Aorta (tissue), 5 donors: ENCODE data around the gene TWIST2. TPM values are rescaled to one million over a fixed set of nuclear protein-coding genes. Genes with fewer than 3 reads are reported as not detected.

Experiments
- ATAC-seq: fragments of 200-7000 bp; cut with Tn5 transposase; one replicate; pipeline ENCODE4 v1.9.1; 2022; ENCODE audit warnings: moderate library complexity; ENCODE audit not compliant: low FRiP score
- DNase-seq, 2 donors: peaks; one replicate each; pipeline ENCODE4 v3.0.0-alpha.2; 2020
- H3K27ac ChIP-seq, 2 donors: one replicate each; pipeline ENCODE4 v1.5.1; 2013; ENCODE audit warnings: low read length in 2 of 2, mild to moderate bottlenecking in 2 of 2, moderate library complexity in 2 of 2, control low read depth in 1 of 2, inconsistent platforms in 1 of 2, low read depth in 1 of 2
- H3K27me3 ChIP-seq, 2 donors: one replicate each; pipeline ENCODE4 v1.6.1; 2013; ENCODE audit warnings: control low read depth in 1 of 2, low read length in 1 of 2, mild to moderate bottlenecking in 1 of 2, moderate library complexity in 1 of 2; ENCODE audit not compliant: insufficient read depth in 2 of 2, control insufficient read depth in 1 of 2
- H3K36me3 ChIP-seq, 2 donors: one replicate each; pipeline ENCODE4 v1.6.1; 2013; ENCODE audit warnings: control low read depth in 1 of 2, low read length in 1 of 2, mild to moderate bottlenecking in 1 of 2; ENCODE audit not compliant: insufficient read depth in 2 of 2, control insufficient read depth in 1 of 2
- H3K4me1 ChIP-seq, 2 donors: one replicate each; pipeline ENCODE4 v1.6.1; 2013; ENCODE audit warnings: low read length in 2 of 2, control low read depth in 1 of 2, mild to moderate bottlenecking in 1 of 2, moderate library complexity in 1 of 2; ENCODE audit not compliant: insufficient read depth in 2 of 2, control insufficient read depth in 1 of 2
- H3K4me3 ChIP-seq, 2 donors: one replicate each; pipeline ENCODE4 v1.5.1; 2013; ENCODE audit warnings: low read length in 2 of 2, control low read depth in 1 of 2, mild to moderate bottlenecking in 1 of 2
- H3K9me3 ChIP-seq: one replicate; pipeline ENCODE4 v1.6.1; 2013; ENCODE audit warnings: mild to moderate bottlenecking, low read length; ENCODE audit not compliant: control insufficient read depth
- whole genome bisulfite sequencing, 2 donors: extraction: QIAGEN DNeasy Blood & Tissue Kit; methylation state at CpG; one replicate each; pipeline ENCODE4 v1.1.7; 2013; 5-methylcytosine and 5-hydroxymethylcytosine counted together
- intact Hi-C, 2 donors: fragments of 100-400 bp; cut with DNase I; formaldehyde crosslinking; loops; one replicate each; pipeline versions ENCODE4 v1.14.2 to v1.15.0; 2022
- polyA plus RNA-seq, 2 donors: library from polyadenylated mRNA; stranded (reverse); fragments of 200-250 nt; gene quantifications; one replicate each; pipeline ENCODE4 v1.2.3, GENCODE V29; 2013
- total RNA-seq, 2 donors: library from RNA; stranded (reverse); fragmentation: NEBNext Ultra II Directional; extraction: Animal tissue kit (Norgen Biotek cat#: 25700); gene quantifications; one replicate each; pipeline ENCODE4 v1.2.1, GENCODE V29; 2021
- donor health status: healthy with polysubstance abuse.
- donor health status: Bipolar disorder and iron deficiency.
- donor health status: DM: no; HTN: no; CAD: no.
- donor health status: DM: no; HTN: no; CAD: no.
- donor health status: DM: yes; HTN: yes; CAD: no.

Gene TWIST2
- total and polyA plus RNA-seq, 4 donors: 6.0 to 20.8 (median 14.6) TPM

DNA sequence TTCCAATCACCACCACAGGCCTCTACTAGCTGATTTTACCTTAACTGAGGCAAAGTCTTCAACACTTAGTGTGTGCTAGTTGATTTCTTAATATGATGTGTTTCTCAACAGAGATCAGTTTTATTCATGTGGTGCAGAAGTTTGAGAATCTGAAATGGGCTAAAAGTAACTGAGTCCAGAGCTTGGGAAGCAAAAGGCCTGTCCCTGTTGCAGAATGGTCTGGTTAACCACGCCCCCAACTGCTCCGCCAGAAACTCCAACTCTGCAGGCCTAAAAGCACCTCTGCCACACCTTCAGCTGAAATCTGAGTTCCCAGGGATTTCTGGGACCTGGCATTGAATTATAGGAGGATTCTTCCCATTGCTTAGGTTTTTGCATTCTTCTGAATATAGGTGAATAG is 44.9 kb downstream of the TWIST2 start:
- Histone ChIP-seq H3K4me3 (no peak overlapping the region), H3K27me3 (no peaks in the 10 kb centered on the region), H3K36me3 (no peaks in the 10 kb centered on the region), H3K27ac (no peak overlapping the region), H3K9me3 (no peaks in the 10 kb centered on the region), H3K4me1 (no peaks in the 10 kb centered on the region)
- WGBS, 2 donors: 95 to 97% methylated on average over 2 of the region's 2 CpGs
- DNase-seq (no peak), ATAC-seq (no peak)
- intact Hi-C loops: no loop called here

DNA sequence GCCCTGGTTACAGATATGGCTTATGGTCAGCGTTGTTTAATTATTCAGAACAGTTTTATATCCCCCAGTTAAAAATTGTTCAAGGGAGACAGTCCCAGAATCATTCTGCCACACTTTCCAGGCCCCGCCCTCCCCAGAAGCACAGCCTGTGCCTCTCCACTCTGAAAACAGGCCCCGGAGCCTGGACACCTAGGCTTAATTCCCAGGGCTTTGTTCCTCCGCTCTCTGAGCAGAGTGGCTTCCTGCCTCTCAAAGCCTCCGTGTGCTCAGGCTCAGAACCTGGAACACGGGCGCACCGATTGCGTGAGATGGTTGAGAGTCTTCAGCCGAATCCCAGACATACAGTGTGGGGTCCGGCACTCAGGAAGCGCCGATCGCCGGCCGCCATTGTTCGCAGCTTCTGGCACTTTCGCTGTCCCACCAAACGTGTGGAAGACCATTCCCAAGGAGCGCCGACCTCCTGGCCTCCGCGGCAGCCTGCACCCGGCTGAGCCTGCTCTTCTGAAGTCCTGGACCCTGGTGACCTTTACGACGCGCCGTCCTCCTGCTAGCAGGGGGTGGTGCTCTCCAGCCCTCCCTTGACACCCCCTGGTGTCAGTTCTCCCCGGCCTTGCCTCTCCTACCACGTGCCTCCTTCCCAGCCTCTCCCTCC is 45.6 kb downstream of the TWIST2 start:
- peak in 1 of 2 donors; percentile 77 for DNase-seq
- H3K27me3 ChIP-seq: no peaks in the 10 kb centered on the region
- intact Hi-C loops: no loop called here
- H3K9me3 ChIP-seq: no peaks in the 10 kb centered on the region
- no peaks in the 10 kb centered on the region for H3K36me3 ChIP-seq
- H3K4me3 ChIP-seq: no peak overlapping the region
- 94 to 95% methylated on average over 30 of the region's 30 CpGs for WGBS, 2 donors
- H3K4me1 ChIP-seq: no peaks in the 10 kb centered on the region
- no peak overlapping the region for H3K27ac ChIP-seq
- ATAC-seq: no peak

- no peak overlapping the region for H3K27ac ChIP-seq
- WGBS, 2 donors: 90% methylated on average over 13 of the region's 13 CpGs
- H3K4me1 ChIP-seq: no peaks in the 10 kb centered on the region
- H3K4me3 ChIP-seq: no peak overlapping the region
- no peaks in the 10 kb centered on the region for H3K36me3 ChIP-seq
- no peak for ATAC-seq
- peak in 1 of 2 donors; percentile 62 for DNase-seq
- intact Hi-C loops: no loop called here
- H3K27me3 ChIP-seq: no peaks in the 10 kb centered on the region
- H3K9me3 ChIP-seq: no peaks in the 10 kb centered on the region
Observed at GRCh38 chr2:238894226-238894949, 46.5 kb downstream of the TWIST2 start.

GRCh38 chr2:238894950-238895298 is 47.0 kb downstream of the TWIST2 start:
- DNase-seq: no peak
- H3K27me3 ChIP-seq: no peaks in the 10 kb centered on the region
- ATAC-seq: no peak
- H3K36me3 ChIP-seq: no peaks in the 10 kb centered on the region
- no peaks in the 10 kb centered on the region for H3K4me1 ChIP-seq
- no peaks in the 10 kb centered on the region for H3K9me3 ChIP-seq
- no peak overlapping the region for H3K27ac ChIP-seq
- WGBS, 2 donors: 94 to 96% methylated on average over 10 of the region's 10 CpGs
- H3K4me3 ChIP-seq: no peak overlapping the region
- intact Hi-C loops: no loop called here

DNA sequence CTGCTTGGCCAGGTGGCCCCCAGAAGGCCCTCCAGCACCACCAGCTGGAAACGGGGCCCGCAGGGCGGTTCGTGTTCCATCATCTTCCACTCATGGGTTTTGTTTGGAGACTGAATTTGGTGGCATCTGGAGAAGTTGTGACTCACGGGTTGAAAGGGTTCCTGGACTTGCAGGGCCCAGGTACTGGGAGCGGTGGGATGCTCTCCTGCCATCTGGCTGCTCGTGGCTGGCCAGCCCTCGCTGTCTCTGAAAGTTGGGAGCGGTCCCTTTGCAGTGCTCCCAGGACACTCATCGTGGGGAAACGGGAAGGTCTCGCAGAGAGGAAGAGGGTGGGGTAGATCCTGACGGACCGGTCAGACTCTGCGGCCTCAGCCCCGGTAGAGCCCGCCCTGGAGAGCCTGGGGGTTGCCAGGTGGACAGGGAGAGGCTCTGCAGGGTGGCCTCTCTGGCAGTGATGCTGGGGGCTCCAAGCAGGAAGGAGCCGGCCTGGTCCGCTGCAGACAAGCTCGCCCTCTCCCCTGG is 47.5 kb downstream of the TWIST2 start:
- DNase-seq (no peak), ATAC-seq (peak; percentile 21)
- Histone ChIP-seq H3K9me3 (no peaks in the 10 kb centered on the region), H3K27ac (peak overlapping the region in 1 of 2 donors; percentile 23), H3K27me3 (no peaks in the 10 kb centered on the region), H3K4me1 (no peaks in the 10 kb centered on the region), H3K4me3 (no peak overlapping the region), H3K36me3 (no peaks in the 10 kb centered on the region)
- WGBS, 2 donors: 67 to 72% methylated on average over 20 of the region's 20 CpGs
- intact Hi-C loops: no loop called here

- Histone ChIP-seq H3K36me3 (no peaks in the 10 kb centered on the region), H3K9me3 (no peaks in the 10 kb centered on the region), H3K27me3 (no peaks in the 10 kb centered on the region), H3K4me1 (no peaks in the 10 kb centered on the region), H3K4me3 (no peak overlapping the region), H3K27ac (peak overlapping the region in 1 of 2 donors; percentile 23)
- WGBS, 2 donors: 38% methylated on average over 27 of the region's 27 CpGs
- ATAC-seq (peak; percentile 77), DNase-seq (peak; percentile 85 to 91)
- intact Hi-C loops: no loop called here
Observed at GRCh38 chr2:238895891-238896600, 48.2 kb downstream of the TWIST2 start.

DNA sequence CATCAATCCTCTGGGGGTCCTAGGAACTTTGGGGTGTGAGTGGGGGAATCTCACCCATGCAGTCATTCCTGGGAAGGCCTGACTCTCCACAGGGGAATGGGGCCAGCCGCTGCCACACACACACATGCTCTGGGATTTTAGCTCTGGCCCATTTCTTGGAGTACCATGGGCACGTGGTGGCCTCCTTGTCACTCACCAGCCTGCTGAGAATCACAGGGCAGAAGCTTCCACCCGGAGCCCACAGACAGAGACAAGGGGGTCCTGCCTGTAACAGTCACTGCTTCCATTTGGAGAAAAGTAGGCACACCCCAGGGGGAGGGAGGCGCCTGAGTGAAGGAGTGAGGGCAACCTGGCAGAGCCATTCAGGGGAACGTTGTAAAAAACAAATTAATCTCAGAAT is 48.8 kb downstream of the TWIST2 start:
- Histone ChIP-seq H3K4me1 (no peaks in the 10 kb centered on the region), H3K9me3 (no peaks in the 10 kb centered on the region), H3K4me3 (no peak overlapping the region), H3K27me3 (no peaks in the 10 kb centered on the region), H3K36me3 (no peaks in the 10 kb centered on the region), H3K27ac (no peak overlapping the region)
- ATAC-seq (no peak), DNase-seq (no peak)
- intact Hi-C loops: no loop called here
- 82 to 88% methylated on average over 5 of the region's 5 CpGs for WGBS, 2 donors

- H3K9me3 ChIP-seq: no peaks in the 10 kb centered on the region
- no peak overlapping the region for H3K4me3 ChIP-seq
- H3K27me3 ChIP-seq: no peaks in the 10 kb centered on the region
- no peak overlapping the region for H3K27ac ChIP-seq
- intact Hi-C loops: no loop called here
- DNase-seq (no peak), ATAC-seq (no peak)
- no peaks in the 10 kb centered on the region for H3K36me3 ChIP-seq
- H3K4me1 ChIP-seq: no peaks in the 10 kb centered on the region
- 93% methylated on average over 19 of the region's 19 CpGs for WGBS, 2 donors
Observed at GRCh38 chr2:238897122-238897880, 49.4 kb downstream of the TWIST2 start.
